HG03469 (cell line): ENCODE results near the gene UPK3A.
"Not testable (repeated sequence)": the region's sequence is repeated elsewhere in the genome, so short reads cannot be mapped to it uniquely, and the experiment has no call there.

Experiments used
- ATAC-seq: cut with Tn5 transposase; IDR thresholded peaks from one replicate; pipeline ENCODE4 v1.9.1; 2021; ENCODE audit warnings: mild to moderate bottlenecking, moderate library complexity, moderate number of reproducible peaks; ENCODE audit not compliant: unreplicated experiment

Gene UPK3A

DNA sequence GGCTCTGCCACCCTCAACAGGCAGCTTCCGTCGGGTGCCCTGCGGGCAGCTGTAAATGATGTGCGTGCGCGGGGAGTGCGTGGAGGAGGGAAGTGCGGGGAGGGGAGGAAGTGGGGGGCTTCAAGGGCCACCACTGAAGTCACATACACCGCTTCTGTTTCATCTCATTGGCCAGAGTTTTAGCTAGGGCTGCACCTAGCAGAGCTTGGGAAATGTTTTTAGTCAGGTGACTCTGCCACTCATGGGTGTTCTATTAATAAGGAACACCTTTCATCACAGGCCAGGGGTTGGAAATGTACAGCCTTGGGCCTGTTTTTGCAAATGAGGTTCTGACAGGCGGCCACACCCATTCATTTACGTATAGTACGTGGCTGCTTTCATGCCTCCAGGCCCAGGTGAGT, 39.6 kb downstream of the UPK3A start:
- ATAC-seq = no peak

GRCh38 chr22:45328261-45328660, 43.5 kb downstream of the UPK3A start:
- ATAC-seq = not testable (repeated sequence)

GRCh38 chr22:45328822-45329529, 44.2 kb downstream of the UPK3A start:
- ATAC-seq = no peak

DNA sequence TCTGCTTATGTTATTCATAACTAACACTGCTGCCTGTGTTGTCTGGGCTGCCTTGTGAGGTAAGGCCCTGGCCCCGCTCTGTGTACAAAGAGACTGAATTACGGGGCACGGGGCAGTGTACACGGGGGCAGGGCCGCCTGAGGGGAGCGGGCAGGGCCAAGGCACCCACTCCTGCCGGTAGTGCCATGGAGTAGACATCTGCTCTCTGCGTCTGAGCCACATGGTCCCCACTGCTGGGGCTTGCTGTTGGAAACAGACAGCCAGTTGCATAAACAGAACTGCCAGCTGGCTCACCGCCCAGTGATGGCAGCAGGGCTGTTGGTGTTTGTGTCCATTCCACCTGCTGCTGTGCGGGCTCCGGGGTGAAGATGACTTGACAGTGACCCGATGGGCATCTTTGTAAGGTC, 44.8 kb downstream of the UPK3A start:
- ATAC-seq = no peak

- ATAC-seq = no peak
Measured at GRCh38 chr22:45330548-45330947, 45.8 kb downstream of the UPK3A start.

- no peak for ATAC-seq
Measured at GRCh38 chr22:45331486-45331885, 46.7 kb downstream of the UPK3A start.

DNA sequence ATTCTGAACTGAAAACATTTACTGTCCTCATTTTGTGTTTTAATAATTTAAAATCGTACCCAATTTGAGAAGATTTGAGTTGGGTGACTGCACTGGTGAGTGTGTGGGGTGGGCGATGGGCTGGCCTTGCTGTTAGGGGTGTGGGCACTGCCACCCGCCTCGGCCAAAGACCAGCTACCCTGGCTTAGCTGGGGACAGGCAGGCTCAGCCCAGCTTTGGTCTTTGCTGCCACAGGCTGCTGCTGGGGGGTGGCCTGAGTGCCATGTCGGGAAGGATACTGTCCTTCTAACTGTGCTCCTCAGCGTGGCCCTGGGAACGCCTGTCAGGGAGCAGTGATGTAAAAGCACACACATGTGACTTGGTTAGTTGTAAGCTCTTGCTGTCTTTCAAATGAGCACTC, 47.3 kb downstream of the UPK3A start:
- ATAC-seq = no peak

DNA sequence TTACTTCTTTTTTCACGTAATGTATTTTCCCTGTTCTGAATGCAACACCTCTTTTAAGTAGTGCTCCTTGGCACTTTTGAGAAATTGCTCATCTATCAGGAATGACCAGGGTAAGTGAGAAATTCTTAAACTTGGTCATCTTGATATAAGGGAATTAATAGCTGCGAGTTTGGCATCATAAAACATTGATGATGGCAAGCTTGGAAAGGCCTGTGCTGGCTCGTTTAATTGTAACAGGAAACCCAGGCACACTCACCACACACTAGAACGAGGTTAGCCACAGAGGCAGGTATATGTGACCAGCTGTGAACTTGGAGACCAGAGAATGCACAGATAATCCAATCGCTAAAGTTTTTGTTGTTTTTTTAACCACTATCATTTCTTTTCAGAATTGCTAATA, 49.3 kb downstream of the UPK3A start:
- no peak for ATAC-seq

DNA sequence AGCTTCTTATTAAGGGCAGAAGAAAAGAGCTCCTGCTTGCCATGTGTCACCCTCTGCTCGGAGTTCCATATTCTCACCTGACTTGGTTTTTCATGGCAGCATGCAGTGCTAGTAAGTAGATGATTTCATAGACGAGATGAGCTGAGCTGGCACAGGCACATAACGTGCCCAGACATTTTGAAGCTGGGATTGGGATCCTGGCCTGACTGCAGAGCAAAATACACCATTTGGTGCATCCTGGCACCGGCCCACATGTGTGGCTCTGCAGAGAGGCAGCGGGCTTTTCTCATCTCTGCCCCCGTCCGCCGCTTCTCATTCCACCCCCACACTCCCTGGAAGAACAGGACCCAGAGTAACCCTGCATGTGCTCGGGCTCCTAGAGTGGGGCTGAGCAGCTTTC, 49.8 kb downstream of the UPK3A start:
- ATAC-seq = no peak

DNA sequence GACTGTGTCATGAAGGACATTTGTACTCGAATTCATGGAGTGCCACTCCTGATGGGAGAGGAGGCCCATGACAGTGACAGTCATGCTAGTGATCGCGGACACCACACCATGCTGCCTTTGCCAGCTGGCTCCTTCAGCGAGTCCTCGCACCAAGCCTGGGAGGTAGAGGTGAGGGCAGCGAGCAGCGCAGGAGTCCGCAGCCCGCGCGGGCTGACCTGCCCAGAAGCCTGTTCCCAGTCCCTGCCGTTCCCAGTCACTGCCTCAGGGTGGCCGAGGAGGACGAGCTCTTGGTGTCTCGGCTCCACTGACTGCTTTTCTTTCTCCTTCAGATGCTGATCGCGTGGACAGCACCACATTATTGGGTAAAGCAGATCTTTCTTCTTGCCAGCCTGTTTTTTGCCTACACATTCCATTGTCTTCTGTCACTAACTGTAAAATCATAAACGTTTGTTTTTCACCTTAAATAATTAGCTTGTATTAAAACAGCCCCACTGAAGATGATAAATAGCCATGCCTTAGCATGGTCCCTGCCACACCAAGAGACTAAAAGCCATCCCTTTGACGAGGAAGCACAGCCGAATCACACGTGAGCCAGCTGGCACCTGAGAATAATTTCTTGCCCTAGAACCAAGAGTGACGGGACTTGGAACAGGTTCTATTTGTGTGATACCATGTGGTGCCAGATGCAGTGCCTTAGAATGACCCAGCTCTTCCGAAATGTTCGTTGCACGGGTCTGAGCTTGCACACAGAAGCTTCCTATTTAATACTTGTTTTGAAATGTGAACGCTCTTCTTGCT, 50.5 kb downstream of the UPK3A start:
- ATAC-seq = no peak

DNA sequence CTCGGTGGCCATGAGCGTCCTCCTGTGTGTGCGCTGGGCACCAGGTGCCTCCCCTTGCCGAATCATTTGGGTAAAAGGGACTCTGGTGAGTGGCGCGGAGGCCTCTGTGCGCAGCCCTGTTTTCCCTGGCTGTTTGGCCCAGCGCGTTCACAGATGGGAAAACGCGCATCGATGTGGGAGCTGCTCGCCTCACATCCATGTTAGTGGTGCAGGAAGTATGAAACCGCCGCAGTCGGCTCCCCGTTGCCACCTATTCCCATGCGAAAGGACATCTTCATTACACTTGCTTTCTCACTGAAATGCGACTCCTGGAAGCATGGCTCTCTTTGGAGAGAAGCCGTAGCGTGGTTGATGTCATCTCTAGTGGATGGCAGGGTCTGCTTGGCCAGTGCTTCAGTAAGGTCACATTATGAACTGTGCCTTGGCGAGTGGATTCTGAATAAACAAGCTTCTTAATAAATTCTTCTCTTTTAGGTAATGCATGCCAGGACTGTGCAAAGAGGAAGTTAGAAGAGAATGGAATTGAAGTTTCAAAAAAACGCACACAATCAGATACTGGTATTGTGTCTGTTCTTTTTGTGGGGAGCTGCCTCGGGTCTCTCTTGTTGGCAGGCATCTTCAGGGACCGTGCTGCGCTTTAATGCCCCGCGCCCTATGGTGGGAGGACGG, 51.2 kb downstream of the UPK3A start:
- ATAC-seq = no peak

- no peak for ATAC-seq
Measured at GRCh38 chr22:45336971-45337431, 52.3 kb downstream of the UPK3A start.

DNA sequence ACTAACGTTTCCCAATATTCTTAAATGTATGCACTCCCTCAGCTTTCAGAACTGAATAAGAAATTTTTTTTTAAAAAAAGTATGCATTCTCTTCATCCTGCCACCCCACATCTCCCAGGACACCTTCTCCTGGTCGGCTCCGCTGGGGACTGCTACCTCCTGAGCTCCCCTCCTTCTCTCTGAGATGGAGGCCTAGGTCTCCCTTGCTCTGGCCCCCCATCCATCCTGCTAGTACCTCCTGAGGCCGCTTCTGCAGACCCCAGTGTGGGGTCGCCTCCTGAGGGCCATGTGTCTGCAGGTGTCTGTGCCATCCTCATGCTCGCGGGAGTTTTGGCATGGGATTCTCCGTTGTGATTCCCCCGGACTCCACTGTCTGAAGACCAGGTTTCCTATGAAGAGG, 52.8 kb downstream of the UPK3A start:
- no peak for ATAC-seq

GRCh38 chr22:45338795-45339194, 54.0 kb downstream of the UPK3A start:
- ATAC-seq = no peak

DNA sequence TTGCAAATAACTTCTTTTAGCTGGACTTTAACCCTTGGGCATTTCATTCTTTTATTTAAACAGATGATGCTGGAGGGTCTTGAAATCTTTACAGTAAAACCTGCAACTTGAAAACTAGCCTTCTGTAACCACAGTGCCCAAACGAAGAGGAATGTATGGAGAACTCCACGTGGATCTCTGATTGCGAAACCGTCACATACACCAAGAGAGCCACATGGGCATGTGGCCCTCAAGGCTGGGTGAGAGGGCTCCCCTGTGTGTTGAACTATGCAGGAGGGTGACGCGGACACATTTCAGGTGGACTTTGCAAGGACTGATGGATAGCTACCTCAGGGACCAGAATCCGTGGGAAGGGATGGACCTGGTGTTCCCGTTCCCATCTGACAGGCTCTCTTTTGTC, 55.6 kb downstream of the UPK3A start:
- no peak for ATAC-seq

GRCh38 chr22:45341498-45341897, 56.7 kb downstream of the UPK3A start:
- ATAC-seq = no peak

DNA sequence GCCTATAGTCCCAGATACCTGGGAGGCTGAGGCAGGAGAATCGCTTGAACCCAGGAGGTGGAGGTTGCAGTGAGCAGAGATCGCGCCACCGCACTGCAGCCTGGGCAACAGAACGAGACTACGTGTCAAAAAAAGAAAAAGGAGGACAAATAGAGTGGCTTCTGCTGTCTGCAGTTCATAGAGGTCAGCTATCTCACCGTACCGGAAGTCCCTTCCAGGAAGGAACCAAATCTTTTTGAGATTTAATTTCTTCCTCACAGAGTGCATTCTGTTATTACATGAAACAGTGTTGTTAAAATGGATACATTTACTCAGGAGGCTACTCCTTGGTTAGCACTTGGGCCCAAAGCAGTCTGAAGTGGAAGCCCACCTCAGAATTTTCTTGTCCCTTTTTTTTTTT, 58.4 kb downstream of the UPK3A start:
- no peak for ATAC-seq

DNA sequence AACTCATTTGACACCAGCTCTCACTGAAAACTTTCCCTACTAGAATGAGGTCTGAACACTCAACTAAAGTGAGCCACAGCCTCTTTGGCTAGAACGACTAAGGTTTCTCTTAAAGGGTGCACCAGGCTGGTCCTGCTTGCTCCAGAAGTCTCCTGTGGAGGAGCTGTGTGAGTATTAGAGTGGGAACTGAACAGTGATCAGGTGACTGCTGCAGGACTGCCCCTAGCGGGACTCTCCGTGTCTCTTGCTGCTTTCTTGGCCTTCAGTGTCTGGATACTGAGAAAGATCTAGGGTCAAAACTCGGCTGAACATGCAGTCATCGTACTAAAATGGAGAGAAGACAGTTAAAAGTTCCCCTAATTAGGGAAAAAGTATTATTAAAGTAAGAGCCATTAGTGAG, 59.6 kb downstream of the UPK3A start:
- no peak for ATAC-seq
